Esophagus squamous epithelium (tissue), 4 donors: ENCODE data around the gene CNNM2.

Experiments
- CTCF ChIP-seq, 6 experiments: fragments of 450-650 bp in 4 of 6; fragments of 200-600 bp in 2 of 6; sonication (generic) in 2 of 6; IDR thresholded peaks; one replicate each; pipeline ENCODE4 v1.5.1; 2016 to 2019; ENCODE audit warnings: antibody characterized with exemption in 6 of 6, mild to moderate bottlenecking in 4 of 6, moderate library complexity in 4 of 6
- POLR2A ChIP-seq, 4 donors: fragments of 450-650 bp; IDR thresholded peaks; one replicate each; pipeline ENCODE4 v1.6.1; 2017; ENCODE audit warnings: antibody characterized with exemption in 4 of 4, mild to moderate bottlenecking in 4 of 4, moderate library complexity in 3 of 4

GRCh38 chr10:103130910-103131309 is 212.8 kb downstream of the CNNM2 start:
- TF ChIP-seq CTCF (IDR thresholded peaks at IDR 0.05) (no peak), POLR2A (IDR thresholded peaks at IDR 0.05) (no peak)
